IPS-18c (cell line): ENCODE data around the gene PMVK.
"Not testable (repeated sequence)": the region's sequence is repeated elsewhere in the genome, so short reads cannot be mapped to it uniquely, and the experiment has no call there.

ENCODE experiments used
- H3K4me3 ChIP-seq: 2 replicates; pipeline ENCODE4 v1.7.0; 2013; ENCODE audit warnings: low read depth, mild to moderate bottlenecking, low read length, moderate library complexity; ENCODE audit not compliant: insufficient read depth
- H3K9me3 ChIP-seq: one replicate; pipeline ENCODE4 v1.6.1; 2013; ENCODE audit warnings: mild to moderate bottlenecking, low read length, moderate library complexity; ENCODE audit not compliant: control insufficient read depth, insufficient read depth

The PMVK gene

DNA sequence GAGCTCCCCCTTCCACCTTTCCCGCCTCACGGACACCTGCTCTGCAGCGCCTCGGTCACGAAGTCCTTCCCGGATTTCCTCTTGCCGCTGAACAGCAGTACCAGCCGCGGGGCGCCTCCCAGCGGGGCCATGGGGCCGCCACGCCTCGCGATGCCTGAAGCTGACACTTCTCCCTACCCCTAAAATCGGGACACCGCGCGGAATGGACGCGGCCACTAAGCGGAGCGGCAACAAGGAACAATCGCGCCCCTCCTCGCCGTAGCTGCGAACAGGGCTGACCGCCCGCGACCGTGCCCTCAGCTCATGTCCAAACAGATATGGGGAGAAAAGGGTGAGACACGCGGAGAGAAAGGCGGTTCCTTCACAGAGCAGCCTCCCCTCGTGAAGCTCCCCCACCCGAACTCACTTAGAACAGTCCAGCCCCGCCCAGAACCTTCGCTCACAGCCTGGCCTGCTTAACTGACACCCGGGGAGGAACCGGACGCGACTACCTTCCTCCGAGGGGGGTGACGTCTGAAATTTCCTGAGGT, at the start of gene PMVK:
PMVK (minus strand) TSS at position 165 of the 530 bp plus-strand sequence; CDS start at position 131, 34 bp downstream.
- H3K9me3 ChIP-seq, result no peaks in the 10 kb centered on the region
- peak within 1 kb of the TSS; percentile 56 for H3K4me3 ChIP-seq

DNA sequence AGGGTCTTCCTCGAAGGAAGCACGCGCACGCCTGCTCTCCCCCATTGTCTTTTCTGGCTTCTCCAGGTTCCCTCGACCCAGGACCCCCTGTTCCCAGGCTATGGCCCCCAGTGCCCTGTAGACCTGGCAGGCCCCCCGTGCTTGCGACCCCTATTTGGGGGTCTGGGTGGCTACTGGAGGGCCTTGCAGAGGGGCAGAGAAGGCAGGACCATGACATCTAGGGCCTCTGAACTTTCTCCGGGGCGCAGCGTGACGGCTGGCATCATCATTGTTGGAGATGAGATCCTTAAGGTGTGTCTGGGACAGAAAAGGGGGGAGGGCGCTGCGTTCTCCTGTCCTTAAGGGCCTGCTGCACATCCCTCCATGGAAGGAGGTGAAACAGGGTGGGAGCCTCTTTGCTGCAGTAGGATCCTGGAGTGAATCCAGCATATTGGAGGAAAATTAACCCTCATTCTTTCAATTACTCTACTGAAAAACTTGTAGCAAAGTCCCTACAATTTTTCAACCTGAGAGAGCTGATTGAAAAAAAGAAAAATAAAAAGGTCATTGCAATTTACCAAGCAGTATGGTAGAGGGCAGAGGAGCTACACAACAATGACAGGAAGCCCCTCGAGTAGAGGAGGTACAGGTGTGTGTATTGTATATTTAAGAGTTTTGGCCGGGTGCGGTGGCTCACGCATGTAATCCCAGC, 47.4 kb upstream of the PMVK start:
- Histone ChIP-seq H3K4me3 (peak overlapping the region; percentile 71), H3K9me3 (no peaks in the 10 kb centered on the region)

DNA sequence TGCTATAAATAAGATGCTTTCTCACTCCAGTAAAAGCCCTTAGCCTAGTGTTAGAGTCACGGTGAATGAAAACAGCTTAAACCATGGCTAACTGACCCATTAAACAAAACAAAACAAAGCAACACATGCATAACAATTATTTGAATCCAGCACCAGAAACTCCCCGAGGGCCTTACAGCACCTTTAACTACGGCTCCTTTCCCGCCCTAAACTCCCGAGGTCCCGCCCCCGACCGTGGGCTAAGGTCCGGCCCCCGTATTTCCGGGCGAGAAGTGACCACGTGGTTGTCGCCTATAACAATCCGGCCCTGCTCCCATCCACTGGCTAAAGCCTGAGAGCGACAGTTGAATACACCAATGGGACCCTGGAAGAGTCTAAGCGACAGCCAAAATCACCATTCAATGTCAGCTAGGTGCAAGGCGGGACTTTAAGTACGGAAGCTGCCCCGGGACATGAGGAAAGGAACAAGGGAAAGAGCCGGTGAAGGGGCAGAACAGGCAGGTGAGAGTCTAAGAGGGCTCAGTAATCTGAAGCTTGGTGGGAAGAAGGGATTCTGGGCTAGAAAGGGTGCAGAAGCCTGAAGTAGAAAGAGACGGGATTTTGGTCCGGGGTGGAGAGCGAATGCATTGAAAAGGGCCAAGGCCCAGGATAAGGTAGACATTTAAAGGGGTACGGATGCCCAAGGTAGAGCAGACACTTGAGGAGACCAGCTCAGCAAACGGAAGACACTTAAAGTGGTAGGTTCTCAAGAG, 46.6 kb upstream of the PMVK start, which contains the start of gene FLAD1:
FLAD1 (plus strand) TSS at position 448 of the 752 bp plus-strand sequence. CDS start 351 bp downstream, outside the sequence.
- Histone ChIP-seq H3K9me3 (no peaks in the 10 kb centered on the region), H3K4me3 (peak within 1 kb of the TSS; percentile 71)

DNA sequence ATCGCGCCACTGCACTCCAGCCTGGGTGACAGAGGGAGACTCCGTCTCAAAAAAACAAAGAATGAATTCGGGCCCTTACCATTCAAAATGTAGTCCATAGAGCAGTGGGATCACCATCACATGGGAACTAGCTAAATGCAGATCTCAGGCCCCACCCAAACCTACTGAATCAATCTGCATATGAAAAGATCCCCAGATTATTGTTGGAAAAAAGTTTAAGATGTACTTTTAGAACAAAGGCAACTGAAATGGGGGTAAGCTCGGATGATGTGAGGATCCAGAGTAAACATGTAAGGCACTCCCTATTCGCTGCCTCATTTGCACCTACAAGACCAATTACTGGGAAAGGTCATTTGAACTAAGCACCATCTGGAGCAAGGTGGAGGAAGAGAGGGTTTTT, 45.8 kb upstream of the PMVK start:
- Histone ChIP-seq H3K9me3 (no peaks in the 10 kb centered on the region), H3K4me3 (peak overlapping the region; percentile 34)

DNA sequence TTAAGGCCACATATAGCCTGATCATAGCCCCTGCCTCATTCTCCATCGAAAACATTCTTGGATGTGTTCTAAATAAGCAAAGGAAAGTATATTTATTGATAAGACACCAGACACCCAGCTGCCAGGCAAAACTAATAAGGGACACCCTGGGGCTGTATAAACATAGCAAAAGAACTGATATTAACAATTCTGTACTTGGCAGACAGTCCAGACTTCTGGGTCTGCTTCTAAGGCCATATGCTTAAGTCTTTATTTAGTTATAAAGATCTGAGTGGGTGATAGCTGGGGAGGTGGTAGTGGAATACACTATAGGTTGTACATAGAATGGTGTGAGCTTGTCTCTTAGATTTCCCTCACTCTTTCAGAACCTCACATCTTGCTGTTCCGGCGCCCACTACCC, 41.8 kb upstream of the PMVK start:
- Histone ChIP-seq H3K9me3 (no peaks in the 10 kb centered on the region), H3K4me3 (no peak overlapping the region)

DNA sequence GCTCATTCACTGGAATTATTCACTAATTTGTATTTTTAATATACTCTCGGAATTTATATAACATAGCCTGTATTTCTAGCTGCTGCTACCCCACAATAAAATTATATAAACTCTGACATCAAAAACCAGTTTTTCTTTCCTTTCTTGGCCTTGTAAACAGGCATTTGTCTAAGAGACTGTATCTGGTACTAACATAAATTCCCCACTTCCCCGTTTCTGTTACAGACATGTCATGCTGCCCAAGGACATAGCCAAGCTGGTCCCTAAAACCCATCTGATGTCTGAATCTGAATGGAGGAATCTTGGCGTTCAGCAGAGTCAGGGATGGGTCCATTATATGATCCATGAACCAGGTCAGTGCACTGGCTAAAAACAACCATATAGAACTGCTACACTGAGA, 41.2 kb upstream of the PMVK start:
- H3K9me3 ChIP-seq, H3K4me3 ChIP-seq: not testable (repeated sequence)

DNA sequence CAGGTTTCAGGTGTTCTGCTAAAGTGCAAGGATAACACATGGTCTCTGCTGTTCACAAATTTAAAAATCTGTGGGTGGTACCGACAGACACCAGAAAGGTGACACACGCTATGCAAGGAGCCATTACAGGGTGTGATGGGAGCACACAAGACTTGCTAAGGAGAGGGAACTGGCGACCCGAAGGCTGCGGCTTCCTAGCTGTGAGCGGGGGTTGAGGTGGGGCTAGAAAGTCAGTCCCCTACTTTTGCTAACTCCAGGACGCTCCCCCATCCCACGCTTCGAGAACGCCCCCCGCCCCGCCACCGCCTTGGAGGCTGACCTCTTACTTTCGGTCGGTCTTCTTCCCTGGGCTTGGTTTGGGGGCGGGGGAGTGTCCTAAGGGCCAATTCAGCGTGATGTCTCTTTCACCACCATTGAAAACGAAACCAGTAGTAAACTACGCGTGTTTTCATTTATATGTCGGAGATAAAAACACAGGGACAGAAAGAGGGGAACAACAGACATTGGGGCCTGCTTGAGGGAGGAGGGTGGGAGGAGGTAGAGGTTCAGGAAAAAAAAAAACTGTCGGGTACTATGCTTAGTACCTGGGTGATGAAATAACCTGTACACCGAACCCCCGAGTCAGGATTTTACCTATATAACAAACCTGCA, 39.0 kb upstream of the PMVK start:
- H3K9me3 ChIP-seq, result no peaks in the 10 kb centered on the region
- H3K4me3 ChIP-seq, result peak overlapping the region; percentile 66

DNA sequence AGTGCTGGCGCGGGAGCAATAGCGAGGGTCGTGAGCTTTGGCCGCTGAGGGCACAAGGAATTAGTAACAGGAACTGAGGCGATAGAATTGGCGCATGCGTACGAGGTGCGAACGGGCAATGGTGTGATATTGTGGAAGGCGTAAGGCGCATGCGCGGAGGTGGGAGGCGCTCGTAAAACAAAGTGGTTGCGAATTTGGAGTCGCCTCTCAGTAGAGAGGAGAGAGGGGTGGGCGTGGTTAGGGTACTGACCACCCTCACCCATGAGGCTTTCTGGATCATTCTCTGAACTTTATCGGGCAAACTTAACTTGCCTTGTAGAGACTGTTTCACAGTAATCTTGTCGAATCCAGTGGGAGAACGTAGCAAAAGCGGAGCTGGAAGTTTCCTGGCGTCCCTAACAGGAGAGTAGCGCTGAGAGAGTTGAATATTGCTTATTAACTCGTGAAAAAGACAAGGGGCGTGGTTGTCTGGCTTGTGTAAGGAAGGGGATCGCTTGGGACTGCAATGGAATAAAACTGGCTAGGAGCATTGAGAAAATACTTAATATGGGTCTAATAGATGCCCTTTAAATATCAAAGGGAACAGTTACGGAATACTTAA, 38.4 kb upstream of the PMVK start:
- H3K4me3 ChIP-seq, result peak overlapping the region; percentile 66
- no peaks in the 10 kb centered on the region for H3K9me3 ChIP-seq

DNA sequence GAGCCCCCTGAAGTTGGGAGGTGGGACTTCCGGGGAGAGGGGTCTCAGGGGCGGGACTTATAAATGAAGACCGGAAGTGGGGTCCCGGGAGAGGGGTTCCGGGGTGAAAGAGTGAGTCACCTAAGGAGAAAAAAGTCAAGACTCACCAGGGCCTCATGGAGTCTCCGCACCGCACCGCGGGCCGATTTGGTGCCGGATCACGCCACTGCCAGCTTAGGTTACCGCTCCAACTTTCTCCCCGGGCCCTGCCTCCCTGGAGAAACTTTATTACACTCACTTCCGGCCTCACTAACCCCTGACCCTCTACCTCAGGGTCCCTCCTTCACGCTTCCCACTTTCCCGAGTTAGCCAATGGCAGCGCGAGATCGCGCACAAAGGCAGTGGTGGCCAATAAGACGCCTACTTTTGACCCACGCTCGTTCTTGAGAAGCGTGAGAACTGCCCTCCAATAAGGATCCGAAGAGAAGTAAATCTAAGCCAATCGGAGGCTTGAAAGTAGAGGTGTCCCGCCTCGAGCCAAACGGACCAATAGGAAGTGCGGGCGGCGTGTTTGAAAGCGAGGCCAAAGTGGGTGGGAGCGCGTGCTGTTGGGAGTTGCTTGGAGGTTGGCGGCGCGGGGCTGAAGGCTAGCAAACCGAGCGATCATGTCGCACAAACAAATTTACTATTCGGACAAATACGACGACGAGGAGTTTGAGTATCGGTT, 37.7 kb upstream of the PMVK start, which contains the start of gene CKS1B:
CKS1B (plus strand) TSS at position 580 of the 706 bp plus-strand sequence; CDS start at position 645, 65 bp downstream.
- Histone ChIP-seq H3K4me3 (peak within 1 kb of the TSS; percentile 66), H3K9me3 (no peaks in the 10 kb centered on the region)

DNA sequence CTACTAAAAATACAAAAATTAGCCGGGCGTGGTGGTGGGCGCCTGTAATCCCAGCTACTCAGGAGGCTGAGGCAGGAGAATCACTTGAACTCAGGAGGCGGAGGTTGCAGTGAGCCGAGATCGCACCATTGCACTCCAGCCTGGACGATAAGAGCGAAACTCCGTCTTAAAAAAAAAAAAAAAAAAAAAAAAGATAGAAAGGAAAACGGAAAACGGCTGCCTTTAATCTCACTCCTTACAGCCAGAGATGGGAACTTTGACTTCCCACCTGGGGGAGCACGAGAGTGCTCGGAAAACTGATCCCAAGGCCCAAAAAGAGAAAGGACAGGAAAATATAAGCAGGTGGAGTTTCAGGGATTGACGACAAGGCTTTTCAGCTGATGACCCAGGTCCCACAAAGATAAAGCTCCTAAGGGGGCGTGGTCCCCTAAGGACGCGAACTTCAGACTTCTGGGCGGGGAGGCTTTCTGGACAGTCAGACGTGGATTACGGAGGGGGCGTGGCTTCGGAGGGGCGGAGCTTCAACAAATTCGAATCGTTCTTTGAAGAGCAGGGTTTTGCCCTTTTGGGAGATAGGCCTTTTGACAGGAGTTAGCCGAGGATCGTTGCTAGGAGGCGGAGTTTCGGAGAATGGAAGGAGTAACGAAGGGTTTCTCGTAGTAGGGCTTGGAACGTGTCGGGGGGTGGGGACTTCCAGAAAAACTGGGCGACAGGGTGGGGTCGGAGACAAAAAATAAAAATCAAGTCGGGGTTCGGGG, 37.0 kb upstream of the PMVK start:
- H3K9me3 ChIP-seq, result no peaks in the 10 kb centered on the region
- peak overlapping the region; percentile 66 for H3K4me3 ChIP-seq

DNA sequence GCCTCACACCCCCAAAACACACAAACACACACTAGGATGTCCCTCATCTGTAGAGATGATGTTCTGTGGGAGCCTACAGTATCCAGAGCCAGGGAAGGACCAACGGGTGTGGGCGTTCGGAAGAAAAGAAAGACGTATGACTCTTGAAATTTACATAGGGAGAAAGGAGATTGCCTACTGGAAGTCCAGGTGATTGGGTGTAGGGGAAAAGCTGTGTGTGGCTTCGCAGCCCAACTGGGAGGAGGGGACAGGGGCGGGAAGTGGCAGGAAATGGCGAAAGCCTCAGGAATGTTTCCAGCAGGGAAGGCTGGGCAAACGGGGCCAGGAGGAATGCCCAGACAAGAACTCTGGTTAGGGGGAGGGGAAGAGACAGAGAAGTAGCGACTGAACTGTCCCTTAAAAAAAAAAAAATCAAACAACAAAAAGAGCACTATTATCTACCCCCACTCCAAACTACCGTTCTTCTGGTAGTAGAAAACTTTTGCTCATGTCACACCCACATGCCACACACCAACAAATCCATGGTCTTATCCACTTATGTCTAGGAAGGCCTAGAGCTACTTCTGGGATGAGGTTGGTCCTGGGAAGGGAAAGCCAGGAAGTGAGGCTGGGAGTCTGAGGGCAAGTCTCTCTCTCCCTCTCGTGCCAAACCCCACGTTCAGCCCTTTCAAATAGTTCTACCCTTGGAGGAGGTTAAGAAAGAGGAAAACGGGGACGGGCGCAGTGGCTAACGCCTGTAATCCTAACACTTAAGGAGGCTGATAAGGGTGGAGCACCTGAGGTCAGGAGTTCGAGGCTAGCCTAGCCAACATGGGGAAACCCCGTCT, 36.2 kb upstream of the PMVK start:
- Histone ChIP-seq H3K4me3 (peak overlapping the region; percentile 41), H3K9me3 (no peaks in the 10 kb centered on the region)

DNA sequence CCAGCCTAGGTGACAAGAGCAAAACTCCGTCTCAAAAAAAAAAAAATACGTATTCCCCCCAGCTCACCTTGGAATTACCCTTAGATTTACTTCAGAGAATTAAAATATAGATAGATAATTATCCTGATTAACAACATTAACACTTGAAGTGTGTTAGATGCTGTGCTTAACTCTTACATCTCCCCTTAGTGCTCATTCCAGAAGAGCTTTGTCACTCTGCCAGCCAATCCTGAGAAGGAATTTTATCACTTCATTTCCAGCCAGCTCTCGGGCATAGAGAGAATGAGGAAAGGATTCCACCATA, 35.6 kb upstream of the PMVK start:
- peak overlapping the region; percentile 15; the same call in 1 of the 2 replicates for H3K4me3 ChIP-seq
- no peaks in the 10 kb centered on the region for H3K9me3 ChIP-seq

DNA sequence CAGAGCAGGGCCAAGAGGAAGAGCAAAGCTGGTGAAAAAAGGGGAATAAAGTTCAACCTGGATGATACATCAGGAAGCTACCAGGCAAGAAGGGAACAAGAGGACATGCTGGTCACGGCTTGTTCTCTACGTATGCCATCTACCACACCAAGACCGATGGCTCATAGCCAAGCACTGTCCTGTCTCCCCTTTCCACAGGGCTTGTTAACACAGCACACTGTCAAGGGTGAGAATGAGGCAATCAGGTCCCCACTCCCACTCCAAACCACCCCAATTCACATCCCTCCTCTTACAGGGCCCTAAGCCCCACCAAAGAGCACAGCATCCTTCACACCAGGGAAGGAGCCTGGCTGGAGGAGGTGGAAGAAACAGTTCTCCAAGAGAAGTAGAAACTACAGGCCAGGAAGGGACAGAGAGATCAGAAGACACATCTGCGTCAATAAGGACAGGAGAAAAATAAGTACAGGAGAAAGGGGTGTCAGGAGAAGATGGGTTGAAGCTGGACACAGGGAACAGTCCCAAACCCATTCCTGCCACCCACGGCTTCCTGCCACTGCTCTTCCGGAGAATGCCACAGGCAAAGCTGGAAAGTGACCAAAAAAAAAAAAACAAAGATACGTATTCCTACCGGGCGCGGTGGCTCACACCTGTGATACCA, 35.0 kb upstream of the PMVK start:
- H3K4me3 ChIP-seq, result peak overlapping the region; percentile 71
- no peaks in the 10 kb centered on the region for H3K9me3 ChIP-seq

DNA sequence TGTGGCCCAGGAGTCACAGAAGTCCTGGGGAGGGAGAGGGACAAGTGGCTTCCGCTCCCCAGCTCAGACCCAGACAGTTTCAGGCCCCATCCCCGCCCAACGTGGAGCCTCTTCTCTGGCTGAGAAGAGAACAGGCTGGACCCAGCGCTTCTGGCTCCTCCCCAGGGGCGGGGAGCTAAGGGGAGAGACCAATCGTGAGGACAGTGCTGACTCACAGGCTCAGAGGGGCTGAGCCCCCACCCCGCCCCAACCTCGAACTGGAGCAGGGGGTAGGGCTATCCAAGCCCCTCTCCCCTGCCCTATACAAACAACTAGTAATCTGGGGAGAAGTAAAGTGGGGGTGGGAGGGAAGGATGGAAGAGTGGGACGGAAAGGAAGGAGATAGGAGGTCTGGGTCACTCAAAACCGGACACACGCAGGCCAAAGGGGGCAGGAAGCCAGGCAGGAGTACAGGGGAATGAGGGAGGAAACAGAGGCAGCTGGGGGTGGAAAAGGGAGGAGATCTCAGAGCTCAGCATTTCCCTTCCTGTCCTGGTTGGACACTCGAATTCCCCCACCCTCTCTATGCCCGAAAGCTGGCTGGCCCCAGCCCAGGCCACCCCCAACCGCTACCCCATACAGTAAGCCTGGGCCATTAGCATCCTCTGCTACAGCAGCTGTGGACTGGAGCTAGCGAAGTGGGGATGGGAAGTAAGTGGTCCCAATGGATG, 34.3 kb upstream of the PMVK start, which contains the start of gene SHC1:
SHC1 (minus strand) TSS at position 117 of the 710 bp plus-strand sequence. CDS start 221 bp downstream, outside the sequence.
- no peaks in the 10 kb centered on the region for H3K9me3 ChIP-seq
- H3K4me3 ChIP-seq, result peak within 1 kb of the TSS; percentile 71
